Measurements from ENCODE around the gene ACTRT2.

- TF ChIP-seq CTCF (IDR thresholded peaks at IDR 0.05; ENCODE audit: control extremely low read depth in 1 of 3, insufficient read depth in 1 of 3, low read depth in 1 of 3, low read length in 3 of 3) (no peak), POLR2A (IDR thresholded peaks at IDR 0.05; ENCODE audit: control extremely low read depth in 1 of 2, low read depth in 2 of 2, low read length in 2 of 2) (no peak), EZH2 (IDR thresholded peaks at IDR 0.05; ENCODE audit: low read depth, low read length, severe bottlenecking) (no peak), CBX5 (IDR thresholded peaks at IDR 0.05; ENCODE audit: low read depth, low read length) (no peak), TEAD4 (IDR thresholded peaks at IDR 0.05; ENCODE audit: low read depth, low read length) (no peak), JUN (IDR thresholded peaks at IDR 0.05; ENCODE audit: low read depth, low read length) (no peak), ZNF274 (IDR thresholded peaks at IDR 0.05; ENCODE audit: borderline replicate concordance, extremely low read depth, low read length) (no peak), TAF1 (IDR thresholded peaks at IDR 0.05; ENCODE audit: low read depth, low read length) (no peak), MAX (IDR thresholded peaks at IDR 0.05) (no peak), CEBPB (IDR thresholded peaks at IDR 0.05; ENCODE audit: low read depth, low read length) (no peak), EGR1 (IDR thresholded peaks at IDR 0.05; ENCODE audit: borderline replicate concordance, low read depth, low read length) (no peak), RAD21 (IDR thresholded peaks at IDR 0.05 in 1 of 2, conservative IDR thresholded peaks at IDR 0.05 in 1 of 2; ENCODE audit: low read depth in 2 of 2, low read length in 2 of 2) (no peak), MAFK (IDR thresholded peaks at IDR 0.05; ENCODE audit: low read depth, low read length) (no peak), PHF8 (conservative IDR thresholded peaks at IDR 0.05; ENCODE audit: low read depth, low read length) (no peak)
These were observed 28.6 kb downstream of the ACTRT2 start for GRCh38 chr1:3049905-3050304.

Data from H1 (cell line).